GM10266 (cell line): ENCODE data around the gene TANK.
"Not testable (repeated sequence)": the region's sequence is repeated elsewhere in the genome, so short reads cannot be mapped to it uniquely, and the experiment has no call there.

Experiments
- DNase-seq: peaks from one replicate; pipeline ENCODE4 v3.0.0; 2012; ENCODE audit errors: extremely low spot score
- TF ChIP-seq, protein P1 (sequence below): IDR thresholded peaks from 2 replicates; pipeline ENCODE4 v1.5.1; 2012; ENCODE audit warnings: mild to moderate bottlenecking, low read depth; ENCODE audit not compliant: control insufficient read depth, insufficient read depth; ENCODE audit errors: missing control alignments

TANK gene

DNA sequence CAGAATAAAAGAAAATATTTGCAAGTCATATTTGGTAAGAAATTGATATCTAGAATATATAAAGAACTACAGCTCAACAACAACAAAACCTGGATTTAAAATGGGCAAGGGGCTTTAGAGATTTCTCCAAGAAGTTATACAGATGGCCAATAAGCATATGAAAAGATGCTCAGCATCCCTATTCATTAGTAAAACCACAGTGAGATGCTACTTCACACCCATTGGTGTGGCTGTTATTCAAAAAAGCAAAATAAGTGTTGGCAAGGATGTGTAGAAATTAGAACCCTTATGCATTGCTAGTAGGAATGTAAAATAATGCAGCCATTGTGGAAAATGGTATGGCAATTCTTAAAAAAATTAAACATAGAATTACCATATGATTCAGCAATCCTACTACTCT is 29.8 kb downstream of the TANK start:
- DNase-seq = no peak
- TF ChIP-seq, protein P1, sequence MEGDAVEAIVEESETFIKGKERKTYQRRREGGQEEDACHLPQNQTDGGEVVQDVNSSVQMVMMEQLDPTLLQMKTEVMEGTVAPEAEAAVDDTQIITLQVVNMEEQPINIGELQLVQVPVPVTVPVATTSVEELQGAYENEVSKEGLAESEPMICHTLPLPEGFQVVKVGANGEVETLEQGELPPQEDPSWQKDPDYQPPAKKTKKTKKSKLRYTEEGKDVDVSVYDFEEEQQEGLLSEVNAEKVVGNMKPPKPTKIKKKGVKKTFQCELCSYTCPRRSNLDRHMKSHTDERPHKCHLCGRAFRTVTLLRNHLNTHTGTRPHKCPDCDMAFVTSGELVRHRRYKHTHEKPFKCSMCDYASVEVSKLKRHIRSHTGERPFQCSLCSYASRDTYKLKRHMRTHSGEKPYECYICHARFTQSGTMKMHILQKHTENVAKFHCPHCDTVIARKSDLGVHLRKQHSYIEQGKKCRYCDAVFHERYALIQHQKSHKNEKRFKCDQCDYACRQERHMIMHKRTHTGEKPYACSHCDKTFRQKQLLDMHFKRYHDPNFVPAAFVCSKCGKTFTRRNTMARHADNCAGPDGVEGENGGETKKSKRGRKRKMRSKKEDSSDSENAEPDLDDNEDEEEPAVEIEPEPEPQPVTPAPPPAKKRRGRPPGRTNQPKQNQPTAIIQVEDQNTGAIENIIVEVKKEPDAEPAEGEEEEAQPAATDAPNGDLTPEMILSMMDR = no peak

GRCh38 chr2:161195602-161196001 is 35.4 kb downstream of the TANK start:
- DNase-seq = not testable (repeated sequence)

- DNase-seq = peak; percentile 6
- TF ChIP-seq, protein P1 = no peak
These were observed 39.9 kb downstream of the TANK start for GRCh38 chr2:161199912-161200701.

DNA sequence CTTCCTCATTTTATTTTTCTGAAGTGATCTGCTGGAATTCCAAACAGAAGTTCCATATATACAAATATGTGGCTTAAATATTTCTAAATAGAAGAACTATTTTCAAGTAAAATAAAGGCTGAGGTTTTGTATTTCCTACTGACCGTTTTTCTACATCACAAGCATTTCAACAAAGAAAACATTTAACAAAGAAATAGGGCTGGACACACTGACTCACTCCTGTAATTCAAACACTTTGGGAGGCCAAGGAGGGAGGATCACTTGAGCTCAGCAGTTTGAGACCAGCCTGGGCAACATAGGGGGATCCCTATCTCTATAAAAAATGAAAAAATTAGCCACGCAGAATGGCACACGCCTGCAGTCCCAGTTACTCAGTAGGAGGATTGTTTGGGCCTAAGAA is 44.6 kb downstream of the TANK start:
- no peak for DNase-seq
- TF ChIP-seq, protein P1 = no peak

GRCh38 chr2:161206471-161207032 is 46.3 kb downstream of the TANK start:
- no peak for DNase-seq

DNA sequence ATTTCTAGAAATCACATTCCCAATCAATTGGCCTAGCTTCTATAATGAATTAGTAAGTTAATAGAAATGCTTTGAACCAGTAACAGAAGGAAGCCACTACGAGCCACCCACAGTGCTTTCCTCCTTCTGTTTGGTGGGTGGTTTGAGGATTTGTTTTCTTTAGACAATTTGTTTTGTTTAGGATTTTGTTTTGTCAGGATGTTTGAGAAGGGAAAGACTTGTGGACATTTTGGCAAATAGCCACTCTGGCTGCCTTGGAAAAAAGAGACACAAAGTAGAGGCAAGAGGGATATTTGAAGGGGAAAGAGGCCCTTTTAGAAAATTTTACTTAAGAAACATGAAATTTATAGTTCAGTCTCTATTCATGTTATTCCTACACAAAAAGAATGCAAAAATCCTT is 47.7 kb downstream of the TANK start:
- DNase-seq = no peak
- TF ChIP-seq, protein P1 = no peak

More at GRCh38 chr2:161206471-161207032, 46.3 kb downstream of the TANK start:
- TF ChIP-seq, protein P1 = no peak

DNA sequence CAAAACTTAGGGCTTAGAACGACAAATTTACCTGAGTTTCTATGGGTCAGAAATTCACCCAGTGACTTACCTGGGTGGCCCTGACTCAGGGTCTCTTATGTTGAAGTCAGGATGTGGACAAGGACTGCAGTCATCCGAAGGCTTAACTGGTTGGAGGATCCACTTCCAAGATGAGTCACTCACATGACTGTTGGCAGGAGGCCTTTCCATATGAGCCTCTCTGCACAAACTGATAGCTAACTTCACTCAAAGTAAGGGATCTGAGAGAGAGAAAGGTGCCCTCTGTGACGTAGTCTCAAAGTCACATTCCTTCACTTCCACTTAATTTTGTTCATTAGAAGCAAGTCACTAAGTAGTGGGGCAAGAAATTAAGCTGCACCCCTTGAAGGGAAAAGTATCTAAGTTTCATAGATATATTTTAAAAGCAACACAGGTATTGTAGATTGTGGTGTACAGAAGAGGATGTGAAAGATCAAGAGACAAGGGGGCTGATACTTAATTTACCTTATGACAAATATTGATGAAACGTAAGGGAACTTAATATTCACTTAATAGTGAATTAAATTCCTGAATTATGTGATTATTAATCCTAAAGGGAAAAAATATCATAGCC is 48.4 kb downstream of the TANK start:
- TF ChIP-seq, protein P1 = no peak
- no peak for DNase-seq
